Muscle of leg (tissue), 16 donors: ENCODE results near the gene TAF10. TPM values are rescaled to one million over a fixed set of nuclear protein-coding genes. Genes with fewer than 3 reads are reported as not detected.

Source experiments
- DNase-seq: peaks from one replicate; pipeline ENCODE4 v3.0.0; 2013
- H3K27ac ChIP-seq: one replicate; pipeline ENCODE4 v1.5.1; 2013; ENCODE audit warnings: mild to moderate bottlenecking, low read length, control low read depth
- H3K27me3 ChIP-seq: one replicate; pipeline ENCODE4 v1.6.1; 2013; ENCODE audit warnings: low read length; ENCODE audit not compliant: control insufficient read depth, insufficient read depth
- H3K36me3 ChIP-seq: one replicate; pipeline ENCODE4 v1.6.1; 2013; ENCODE audit warnings: low read length; ENCODE audit not compliant: control insufficient read depth, insufficient read depth
- H3K4me1 ChIP-seq: one replicate; pipeline ENCODE4 v1.6.1; 2013; ENCODE audit warnings: low read length; ENCODE audit not compliant: control insufficient read depth, insufficient read depth
- H3K4me3 ChIP-seq: one replicate; pipeline ENCODE4 v1.5.1; 2013; ENCODE audit warnings: low read length, control low read depth
- H3K9me3 ChIP-seq: replicated peaks from 2 replicates; pipeline ENCODE4 v1.6.1; 2013; ENCODE audit warnings: low read depth, low read length; ENCODE audit not compliant: control insufficient read depth
- WGBS: methylation state at CpG from one replicate; pipeline ENCODE4 v1.1.5; 2013; ENCODE audit warnings: missing lambda C conversion rate; ENCODE audit not compliant: insufficient coverage; 5-methylcytosine and 5-hydroxymethylcytosine counted together
- long read RNA-seq, 11 donors: transcript quantifications; one replicate each; lab custom pipeline, GENCODE V29; 2026
- polyA plus RNA-seq, 8 donors: library from polyadenylated mRNA; unstranded; fragments of 120-200 nt; gene quantifications; one replicate each; pipeline versions ENCODE4 v1.2.1 to v1.2.3, GENCODE V29; 2013; ENCODE audit warnings: inconsistent platforms in 1 of 8, low replicate concordance in 1 of 8; ENCODE audit not compliant: insufficient read length in 8 of 8, insufficient read depth in 1 of 8
- total RNA-seq: library from RNA; stranded (reverse); fragments of 120-200 nt; gene quantifications from one replicate; pipeline ENCODE4 v1.2.4, GENCODE V29; 2013

TAF10 gene
- total RNA-seq (76.3 TPM), polyA plus RNA-seq (100 to 1,000 TPM in 6 of 8 donors, 10 to 100 TPM in 2; 95.7 to 128 (median 110) TPM)
- long read RNA-seq, donor 1, full-length matches to known transcripts = 36 of 36 reads
- long read RNA-seq, donor 1, partial matches to known transcripts = 0 of 36 reads
- long read RNA-seq, donor 1, other reads (novel, unspliced or antisense) = 0 of 36 reads
- long read RNA-seq, donor 2, transcript TAF10-201 (5 exons, 1,215 nt) = major isoform, 8 of 8 reads
- long read RNA-seq, donor 2, partial matches to known transcripts = 0 of 8 reads
- long read RNA-seq, donor 2, other reads (novel, unspliced or antisense) = 0 of 8 reads
- long read RNA-seq, donor 3, transcript TAF10-201 (5 exons, 1,215 nt) = major isoform, 50 of 57 reads
- long read RNA-seq, donor 3, partial matches to known transcripts = 5 of 57 reads
- long read RNA-seq, donor 3, other reads (novel, unspliced or antisense) = 0 of 57 reads
- long read RNA-seq, donor 4, transcript TAF10-201 (5 exons, 1,215 nt) = major isoform, 58 of 59 reads
- long read RNA-seq, donor 4, partial matches to known transcripts = 0 of 59 reads
- long read RNA-seq, donor 4, other reads (novel, unspliced or antisense) = 0 of 59 reads
- long read RNA-seq, donor 5, full-length matches to known transcripts = 130 of 151 reads
- long read RNA-seq, donor 5, partial matches to known transcripts = 21 of 151 reads
- long read RNA-seq, donor 5, other reads (novel, unspliced or antisense) = 0 of 151 reads
- long read RNA-seq, donor 6, full-length matches to known transcripts = 126 of 151 reads
- long read RNA-seq, donor 6, partial matches to known transcripts = 25 of 151 reads
- long read RNA-seq, donor 6, other reads (novel, unspliced or antisense) = 0 of 151 reads
- long read RNA-seq, donor 7, full-length matches to known transcripts = 77 of 100 reads
- long read RNA-seq, donor 7, partial matches to known transcripts = 23 of 100 reads
- long read RNA-seq, donor 7, other reads (novel, unspliced or antisense) = 0 of 100 reads
- long read RNA-seq, donor 8, full-length matches to known transcripts = 52 of 69 reads
- long read RNA-seq, donor 8, partial matches to known transcripts = 17 of 69 reads
- long read RNA-seq, donor 8, other reads (novel, unspliced or antisense) = 0 of 69 reads
- long read RNA-seq, donor 9, full-length matches to known transcripts = 42 of 64 reads
- long read RNA-seq, donor 9, partial matches to known transcripts = 22 of 64 reads
- long read RNA-seq, donor 9, other reads (novel, unspliced or antisense) = 0 of 64 reads
- long read RNA-seq, donor 10, full-length matches to known transcripts = 81 of 111 reads
- long read RNA-seq, donor 10, partial matches to known transcripts = 30 of 111 reads
- long read RNA-seq, donor 10, other reads (novel, unspliced or antisense) = 0 of 111 reads
- long read RNA-seq, donor 11, full-length matches to known transcripts = 67 of 74 reads
- long read RNA-seq, donor 11, partial matches to known transcripts = 7 of 74 reads
- long read RNA-seq, donor 11, other reads (novel, unspliced or antisense) = 0 of 74 reads

- H3K4me1 ChIP-seq = peaks cover 35% of the 10 kb centered on the region
- peak within 1 kb of the TSS; percentile 54 for H3K4me3 ChIP-seq
- H3K9me3 ChIP-seq = no peaks in the 10 kb centered on the region
- 0% methylated on average over 38 of the region's 51 CpGs for WGBS
- peak; percentile 99 for DNase-seq
- peaks cover 67% of the 10 kb centered on the region for H3K36me3 ChIP-seq
- H3K27me3 ChIP-seq = no peaks in the 10 kb centered on the region
- peak within 1 kb of the TSS; percentile 97 for H3K27ac ChIP-seq
These were observed at the start of gene TAF10 for GRCh38 chr11:6612213-6613041. TAF10 (minus strand) TSS chr11:6612216; CDS start chr11:6612189, 27 bp downstream.

GRCh38 chr11:6660712-6661111 lies 48.7 kb upstream of the TAF10 start:
- no peak for DNase-seq
- Histone ChIP-seq H3K36me3 (no peaks in the 10 kb centered on the region), H3K27me3 (no peaks in the 10 kb centered on the region), H3K9me3 (no peaks in the 10 kb centered on the region), H3K4me3 (no peak overlapping the region), H3K4me1 (peaks cover 17% of the 10 kb centered on the region), H3K27ac (no peak overlapping the region)
- WGBS = 100% methylated on average over 1 of the region's 3 CpGs

- Histone ChIP-seq H3K27me3 (no peaks in the 10 kb centered on the region), H3K9me3 (no peaks in the 10 kb centered on the region), H3K4me3 (no peak overlapping the region), H3K27ac (no peak overlapping the region), H3K36me3 (no peaks in the 10 kb centered on the region), H3K4me1 (peaks cover 22% of the 10 kb centered on the region)
- DNase-seq = no peak
These were observed 46.6 kb upstream of the TAF10 start for GRCh38 chr11:6658647-6659046.

GRCh38 chr11:6657346-6657745 lies 45.3 kb upstream of the TAF10 start:
- no CpG with 5 or more reads among the region's 1 CpG for WGBS

GRCh38 chr11:6656936-6657335 lies 44.9 kb upstream of the TAF10 start:
- Histone ChIP-seq H3K4me1 (peaks cover 31% of the 10 kb centered on the region), H3K9me3 (no peaks in the 10 kb centered on the region), H3K27me3 (no peaks in the 10 kb centered on the region), H3K27ac (peak overlapping the region; percentile 94), H3K36me3 (peaks cover 3% of the 10 kb centered on the region), H3K4me3 (no peak overlapping the region)
- DNase-seq = no peak
- 20% methylated on average over 4 of the region's 5 CpGs for WGBS

More at GRCh38 chr11:6657346-6657745, 45.3 kb upstream of the TAF10 start:
- H3K27me3 ChIP-seq = no peaks in the 10 kb centered on the region
- H3K4me3 ChIP-seq = no peak overlapping the region
- H3K27ac ChIP-seq = peak overlapping the region; percentile 94
- no peaks in the 10 kb centered on the region for H3K9me3 ChIP-seq
- peaks cover 1% of the 10 kb centered on the region for H3K36me3 ChIP-seq
- H3K4me1 ChIP-seq = peaks cover 30% of the 10 kb centered on the region
- no peak for DNase-seq

- 25% methylated on average over 2 of the region's 4 CpGs for WGBS
- H3K4me1 ChIP-seq = peaks cover 31% of the 10 kb centered on the region
- peak overlapping the region; percentile 72 for H3K4me3 ChIP-seq
- H3K27me3 ChIP-seq = no peaks in the 10 kb centered on the region
- no peak for DNase-seq
- H3K27ac ChIP-seq = peak overlapping the region; percentile 94
- no peaks in the 10 kb centered on the region for H3K9me3 ChIP-seq
- H3K36me3 ChIP-seq = peaks cover 3% of the 10 kb centered on the region
These were observed 44.5 kb upstream of the TAF10 start for GRCh38 chr11:6656584-6656915.

- H3K4me3 ChIP-seq = peak within 1 kb of the TSS; percentile 76
- 4% methylated on average over 30 of the region's 56 CpGs for WGBS
- peak; percentile 82 for DNase-seq
- peak within 1 kb of the TSS; percentile 94 for H3K27ac ChIP-seq
- H3K9me3 ChIP-seq = no peaks in the 10 kb centered on the region
- H3K4me1 ChIP-seq = peaks cover 31% of the 10 kb centered on the region
- H3K27me3 ChIP-seq = no peaks in the 10 kb centered on the region
- H3K36me3 ChIP-seq = peaks cover 6% of the 10 kb centered on the region
These were observed 44.0 kb upstream of the TAF10 start, which contains the start of gene DCHS1 for GRCh38 chr11:6655790-6656583. DCHS1 (minus strand) TSS chr11:6655809; CDS start chr11:6641613, 14,196 bp downstream.

- H3K27ac ChIP-seq = peak overlapping the region; percentile 87
- H3K4me3 ChIP-seq = peak overlapping the region; percentile 76
- H3K27me3 ChIP-seq = no peaks in the 10 kb centered on the region
- no peaks in the 10 kb centered on the region for H3K9me3 ChIP-seq
- peak; percentile 65 for DNase-seq
- under 1% methylated on average over 69 of the region's 84 CpGs for WGBS
- H3K4me1 ChIP-seq = peaks cover 31% of the 10 kb centered on the region
- H3K36me3 ChIP-seq = peaks cover 14% of the 10 kb centered on the region
These were observed 43.2 kb upstream of the TAF10 start for GRCh38 chr11:6655020-6655789.
